Measurements from ENCODE around the gene DCC. TPM values are rescaled to one million over a fixed set of nuclear protein-coding genes. Genes with fewer than 3 reads are reported as not detected.

The DCC gene
- total and polyA plus RNA-seq, 4 donors, result 0.16 to 5.3 (median 2.5) TPM

- ATAC-seq (ENCODE audit: insufficient read depth, low FRiP score), result no peak
- no peak overlapping the region for H3K9ac ChIP-seq (ENCODE audit: insufficient read depth in 1 of 2, low read length in 2 of 2)
- WGBS, 2 donors, result 92 to 96% methylated on average over 3 of the region's 3 CpGs
- TF ChIP-seq CTCF (IDR thresholded peaks at IDR 0.05; ENCODE audit: control extremely low read depth, extremely low read depth), result no peak
- DNase-seq, result no peak
- H3K27ac ChIP-seq (ENCODE audit: low read depth in 1 of 2, low read length in 1 of 2), result no peak overlapping the region
- H3K9me3 ChIP-seq (ENCODE audit: control insufficient read depth in 4 of 4, insufficient read depth in 3 of 4, low read length in 3 of 4), result peaks cover 0 to 4% (median 0%) of the 10 kb centered on the region in 4 donors
- no peak overlapping the region for H3K4me3 ChIP-seq
- H3K36me3 ChIP-seq (ENCODE audit: control insufficient read depth in 4 of 4, insufficient read depth in 4 of 4, low read length in 4 of 4), result no peaks in the 10 kb centered on the region
- no peaks in the 10 kb centered on the region for H3K27me3 ChIP-seq (ENCODE audit: control insufficient read depth in 3 of 3, insufficient read depth in 3 of 3, low read length in 2 of 3)
- H3K4me1 ChIP-seq (ENCODE audit: control insufficient read depth in 5 of 5, insufficient read depth in 5 of 5, low read length in 5 of 5), result no peaks in the 10 kb centered on the region
Observed at GRCh38 chr18:52415131-52415530, 75.1 kb downstream of the DCC start.

- H3K4me1 ChIP-seq (ENCODE audit: control insufficient read depth in 5 of 5, insufficient read depth in 5 of 5, low read length in 5 of 5), result no peaks in the 10 kb centered on the region
- H3K36me3 ChIP-seq (ENCODE audit: control insufficient read depth in 4 of 4, insufficient read depth in 4 of 4, low read length in 4 of 4), result no peaks in the 10 kb centered on the region
- no peak for ATAC-seq (ENCODE audit: insufficient read depth, low FRiP score)
- DNase-seq, result no peak
- H3K27ac ChIP-seq (ENCODE audit: low read depth in 1 of 2, low read length in 1 of 2), result no peak overlapping the region
- peaks cover 0 to 2% (median 0%) of the 10 kb centered on the region in 4 donors for H3K9me3 ChIP-seq (ENCODE audit: control insufficient read depth in 4 of 4, insufficient read depth in 3 of 4, low read length in 3 of 4)
- no peak overlapping the region for H3K9ac ChIP-seq (ENCODE audit: insufficient read depth in 1 of 2, low read length in 2 of 2)
- H3K4me3 ChIP-seq, result no peak overlapping the region
- H3K27me3 ChIP-seq (ENCODE audit: control insufficient read depth in 3 of 3, insufficient read depth in 3 of 3, low read length in 2 of 3), result no peaks in the 10 kb centered on the region
- WGBS, 2 donors, result 43 to 53% methylated on average over 3 of the region's 3 CpGs
- TF ChIP-seq CTCF (IDR thresholded peaks at IDR 0.05; ENCODE audit: control extremely low read depth, extremely low read depth), result no peak
Observed at GRCh38 chr18:52422985-52423601, 83.1 kb downstream of the DCC start.

GRCh38 chr18:52426041-52426440, 86.0 kb downstream of the DCC start:
- no peak for TF ChIP-seq CTCF (IDR thresholded peaks at IDR 0.05; ENCODE audit: control extremely low read depth, extremely low read depth)
- H3K4me1 ChIP-seq (ENCODE audit: control insufficient read depth in 5 of 5, insufficient read depth in 5 of 5, low read length in 5 of 5), result no peaks in the 10 kb centered on the region
- no peaks in the 10 kb centered on the region for H3K36me3 ChIP-seq (ENCODE audit: control insufficient read depth in 4 of 4, insufficient read depth in 4 of 4, low read length in 4 of 4)
- H3K9ac ChIP-seq (ENCODE audit: insufficient read depth in 1 of 2, low read length in 2 of 2), result no peak overlapping the region
- H3K27me3 ChIP-seq (ENCODE audit: control insufficient read depth in 3 of 3, insufficient read depth in 3 of 3, low read length in 2 of 3), result no peaks in the 10 kb centered on the region
- DNase-seq, result no peak
- H3K9me3 ChIP-seq (ENCODE audit: control insufficient read depth in 4 of 4, insufficient read depth in 3 of 4, low read length in 3 of 4), result no peaks in the 10 kb centered on the region
- no peak for ATAC-seq (ENCODE audit: insufficient read depth, low FRiP score)
- no peak overlapping the region for H3K27ac ChIP-seq (ENCODE audit: low read depth in 1 of 2, low read length in 1 of 2)
- WGBS, 2 donors, result 72 to 80% methylated on average over 4 of the region's 4 CpGs
- no peak overlapping the region for H3K4me3 ChIP-seq

GRCh38 chr18:52426462-52426861, 86.5 kb downstream of the DCC start:
- Histone ChIP-seq H3K27ac (ENCODE audit: low read depth in 1 of 2, low read length in 1 of 2) (no peak overlapping the region), H3K4me1 (ENCODE audit: control insufficient read depth in 5 of 5, insufficient read depth in 5 of 5, low read length in 5 of 5) (no peaks in the 10 kb centered on the region), H3K36me3 (ENCODE audit: control insufficient read depth in 4 of 4, insufficient read depth in 4 of 4, low read length in 4 of 4) (no peaks in the 10 kb centered on the region), H3K9ac (ENCODE audit: insufficient read depth in 1 of 2, low read length in 2 of 2) (no peak overlapping the region), H3K4me3 (no peak overlapping the region), H3K9me3 (ENCODE audit: control insufficient read depth in 4 of 4, insufficient read depth in 3 of 4, low read length in 3 of 4) (no peaks in the 10 kb centered on the region), H3K27me3 (ENCODE audit: control insufficient read depth in 3 of 3, insufficient read depth in 3 of 3, low read length in 2 of 3) (no peaks in the 10 kb centered on the region)
- no peak for ATAC-seq (ENCODE audit: insufficient read depth, low FRiP score)
- TF ChIP-seq CTCF (IDR thresholded peaks at IDR 0.05; ENCODE audit: control extremely low read depth, extremely low read depth), result no peak
- WGBS, 2 donors, result 57 to 84% methylated on average over 1 of the region's 1 CpG
- DNase-seq, result no peak

All from lung (tissue), 12 donors.